ENCODE results near the gene ANK2. TPM values are rescaled to one million over a fixed set of nuclear protein-coding genes. Genes with fewer than 3 reads are reported as not detected.

The ANK2 gene
- total and polyA plus RNA-seq, 2 of the 13 experiments (the other 11 are each of a cell fraction or from before 2014, with no cell fraction given), result 2.7 to 15.1 TPM

DNA sequence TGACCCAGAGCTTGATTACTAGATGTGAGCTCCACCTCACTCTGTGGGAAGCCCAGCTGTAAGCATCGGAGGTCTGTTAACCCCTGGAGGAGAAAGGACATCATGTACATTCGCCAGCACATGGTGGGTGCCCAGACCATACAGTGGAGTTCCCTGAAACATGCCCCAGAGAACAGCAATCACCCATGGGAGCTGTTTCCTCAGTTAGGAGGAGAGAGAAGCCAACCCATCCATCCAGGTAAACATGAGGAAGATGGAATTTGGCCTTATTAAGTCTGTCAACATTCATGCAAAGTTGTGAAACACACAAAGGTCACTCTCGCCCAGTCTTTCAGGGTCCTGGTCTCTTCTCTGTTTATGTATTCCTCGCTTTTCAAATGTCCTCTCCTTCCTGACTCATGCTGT, 354.7 kb downstream of the ANK2 start (continued):
- TF ChIP-seq ZNF556 (CRISPR knock-in tag; IDR thresholded peaks at IDR 0.05; ENCODE audit: borderline replicate concordance), result peak; percentile 75; the same call in 1 of the 2 replicates
- TF ChIP-seq IRX3 (CRISPR knock-in tag; IDR thresholded peaks at IDR 0.05; ENCODE audit: borderline replicate concordance, low read depth), result no peak
- no peak for TF ChIP-seq CHCHD3 (CRISPR knock-in tag; IDR thresholded peaks at IDR 0.05)
- peak; percentile 57; the same call in 1 of the 2 replicates for TF ChIP-seq MEF2D (CRISPR knock-in tag; IDR thresholded peaks at IDR 0.05)
- TF ChIP-seq ARNTL (CRISPR knock-in tag; IDR thresholded peaks at IDR 0.05), result 0 out of 2 replicates have a peak, but pooled peaks have one; percentile 24
- TF ChIP-seq PHF5A (CRISPR knock-in tag; IDR thresholded peaks at IDR 0.05; ENCODE audit: low read depth, unreplicated experiment), result peak; percentile 64
- TF ChIP-seq ZNF276 (CRISPR knock-in tag; IDR thresholded peaks at IDR 0.05; ENCODE audit: low read depth), result no peak
- TF ChIP-seq ZNF543 (CRISPR knock-in tag; IDR thresholded peaks at IDR 0.05), result no peak
- TF ChIP-seq, protein P1, sequence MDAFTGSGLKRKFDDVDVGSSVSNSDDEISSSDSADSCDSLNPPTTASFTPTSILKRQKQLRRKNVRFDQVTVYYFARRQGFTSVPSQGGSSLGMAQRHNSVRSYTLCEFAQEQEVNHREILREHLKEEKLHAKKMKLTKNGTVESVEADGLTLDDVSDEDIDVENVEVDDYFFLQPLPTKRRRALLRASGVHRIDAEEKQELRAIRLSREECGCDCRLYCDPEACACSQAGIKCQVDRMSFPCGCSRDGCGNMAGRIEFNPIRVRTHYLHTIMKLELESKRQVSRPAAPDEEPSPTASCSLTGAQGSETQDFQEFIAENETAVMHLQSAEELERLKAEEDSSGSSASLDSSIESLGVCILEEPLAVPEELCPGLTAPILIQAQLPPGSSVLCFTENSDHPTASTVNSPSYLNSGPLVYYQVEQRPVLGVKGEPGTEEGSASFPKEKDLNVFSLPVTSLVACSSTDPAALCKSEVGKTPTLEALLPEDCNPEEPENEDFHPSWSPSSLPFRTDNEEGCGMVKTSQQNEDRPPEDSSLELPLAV (CRISPR knock-in tag; conservative IDR thresholded peaks at IDR 0.05; ENCODE audit: low read depth), result no peak
- TF ChIP-seq ZNF512B (CRISPR knock-in tag; IDR thresholded peaks at IDR 0.05; ENCODE audit: borderline replicate concordance), result peak; percentile 79; the same call in 1 of the 2 replicates
- TF ChIP-seq ZNF382 (CRISPR knock-in tag; IDR thresholded peaks at IDR 0.05; ENCODE audit: borderline replicate concordance), result no peak
- TF ChIP-seq JUN (CRISPR knock-in tag; IDR thresholded peaks at IDR 0.05), result peak; percentile 62; the same call in 1 of the 2 replicates
- peak; percentile 99 for TF ChIP-seq FOXA3 (CRISPR knock-in tag; IDR thresholded peaks at IDR 0.05)
- TF ChIP-seq CC2D1A (CRISPR knock-in tag; IDR thresholded peaks at IDR 0.05), result 0 out of 2 replicates have a peak, but pooled peaks have one; percentile 61
- no peak for TF ChIP-seq AKAP8 (CRISPR knock-in tag; IDR thresholded peaks at IDR 0.05)
- peak; percentile 91 for TF ChIP-seq KDM1A (CRISPR knock-in tag; IDR thresholded peaks at IDR 0.05)
- TF ChIP-seq ZNF430 (CRISPR knock-in tag; IDR thresholded peaks at IDR 0.05), result no peak
- TF ChIP-seq, protein P2, sequence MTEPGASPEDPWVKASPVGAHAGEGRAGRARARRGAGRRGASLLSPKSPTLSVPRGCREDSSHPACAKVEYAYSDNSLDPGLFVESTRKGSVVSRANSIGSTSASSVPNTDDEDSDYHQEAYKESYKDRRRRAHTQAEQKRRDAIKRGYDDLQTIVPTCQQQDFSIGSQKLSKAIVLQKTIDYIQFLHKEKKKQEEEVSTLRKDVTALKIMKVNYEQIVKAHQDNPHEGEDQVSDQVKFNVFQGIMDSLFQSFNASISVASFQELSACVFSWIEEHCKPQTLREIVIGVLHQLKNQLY (CRISPR knock-in tag; IDR thresholded peaks at IDR 0.05), result peak; percentile 76
- peak; percentile 70; the same call in 1 of the 2 replicates for TF ChIP-seq ZNF331 (CRISPR knock-in tag; IDR thresholded peaks at IDR 0.05)
- TF ChIP-seq ZBTB7A (CRISPR knock-in tag; IDR thresholded peaks at IDR 0.05), result no peak
- TF ChIP-seq SKI (IDR thresholded peaks at IDR 0.05; ENCODE audit: partially characterized antibody), result peak; percentile 23
- peak; percentile 36; the same call in 1 of the 2 replicates for TF ChIP-seq PATZ1 (CRISPR knock-in tag; IDR thresholded peaks at IDR 0.05)
- no peak for TF ChIP-seq ZNF746 (CRISPR knock-in tag; IDR thresholded peaks at IDR 0.05)
